IPS-NIHi11 (cell line): ENCODE measurements around the gene CHRNA4.
A peak's percentile ranks its signal among the peaks of the same experiment; 100 is the strongest.
"Not testable (repeated sequence)": the region's sequence is repeated elsewhere in the genome, so short reads cannot be mapped to it uniquely, and the experiment has no call there.

ENCODE experiments used
- DNase-seq: peaks from one replicate; pipeline ENCODE4 v3.0.0; 2012; ENCODE audit warnings: mixed read lengths, low spot score

The CHRNA4 gene

DNA sequence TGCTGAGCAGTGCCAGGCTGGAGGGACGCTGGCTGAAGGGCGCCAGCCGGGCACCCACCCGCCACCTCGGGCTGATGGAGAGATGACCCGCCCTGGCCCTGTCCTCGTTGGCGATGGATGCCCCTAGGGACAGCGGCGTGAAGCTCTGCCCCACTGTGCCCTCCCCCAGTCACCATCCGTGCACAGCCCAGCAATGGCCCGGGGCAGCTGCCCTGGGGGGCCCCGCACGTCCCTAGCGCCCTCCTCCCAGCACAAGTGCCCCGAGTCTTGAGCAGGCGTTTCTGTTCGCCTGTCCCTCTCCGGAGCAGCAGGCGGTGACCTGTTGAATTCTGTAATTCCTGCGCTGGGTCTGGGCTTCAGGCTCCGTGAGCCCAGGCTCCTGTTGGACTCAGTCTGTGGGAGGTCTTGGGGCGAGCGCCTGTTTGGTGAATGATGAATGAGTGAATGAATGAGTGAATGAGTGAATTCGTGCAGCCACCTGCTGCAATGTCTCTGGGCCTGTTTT lies 36.8 kb upstream of the CHRNA4 start:
- DNase-seq, result no peak

DNA sequence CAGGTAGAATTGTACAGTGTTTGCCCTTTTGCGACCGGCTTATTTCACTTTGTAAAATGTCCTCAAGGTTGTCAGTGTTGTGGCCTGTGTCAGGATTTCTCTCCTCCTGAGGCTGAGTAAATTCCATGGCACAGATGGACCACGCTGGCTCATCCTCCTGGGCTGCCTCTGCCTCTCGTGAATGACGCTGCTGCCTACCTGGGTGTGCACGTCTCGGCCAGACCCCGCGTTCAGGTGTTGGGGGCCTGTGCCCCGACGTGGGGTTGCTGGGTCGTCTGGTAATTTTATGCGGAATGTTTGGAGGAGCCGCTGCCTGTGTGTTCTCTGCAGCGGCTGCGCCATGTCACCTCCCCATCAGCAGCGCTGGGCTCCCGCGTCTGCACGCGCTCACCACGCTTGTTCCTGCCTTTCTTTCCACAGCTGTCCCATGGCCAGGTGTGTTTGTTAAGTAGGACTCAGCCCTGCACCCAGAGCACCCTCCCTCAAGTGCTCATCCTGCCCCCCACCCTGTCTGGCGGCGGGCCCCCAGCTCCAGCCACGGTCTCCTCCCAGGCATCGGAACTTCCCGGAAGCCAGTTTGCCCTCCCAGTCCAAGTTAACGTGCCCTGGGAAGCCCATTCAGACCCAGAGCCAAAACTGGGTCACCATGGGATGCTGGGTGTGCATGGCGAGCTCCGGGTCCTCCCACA lies 36.1 kb upstream of the CHRNA4 start:
- no peak for DNase-seq

DNA sequence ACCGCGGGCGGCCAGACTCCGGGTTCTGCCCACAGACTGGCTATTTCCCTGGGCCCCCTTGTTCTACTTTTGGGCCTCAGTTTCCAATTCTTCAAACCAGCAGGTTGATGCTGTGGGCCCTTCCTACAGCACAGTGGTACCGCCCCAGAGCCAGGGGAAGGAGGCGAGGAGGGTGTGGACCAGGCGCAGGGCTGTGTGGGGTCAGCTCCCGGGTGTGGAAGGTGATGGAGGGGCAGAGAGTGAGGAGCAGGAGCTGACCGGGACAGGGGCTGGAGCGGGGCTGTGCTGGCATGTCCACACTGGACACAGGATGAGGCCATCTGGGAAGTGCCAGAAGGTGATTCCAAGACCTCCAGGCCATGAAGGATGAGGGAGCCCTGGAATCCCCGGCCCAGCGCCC lies 35.2 kb upstream of the CHRNA4 start:
- DNase-seq, result no peak

DNA sequence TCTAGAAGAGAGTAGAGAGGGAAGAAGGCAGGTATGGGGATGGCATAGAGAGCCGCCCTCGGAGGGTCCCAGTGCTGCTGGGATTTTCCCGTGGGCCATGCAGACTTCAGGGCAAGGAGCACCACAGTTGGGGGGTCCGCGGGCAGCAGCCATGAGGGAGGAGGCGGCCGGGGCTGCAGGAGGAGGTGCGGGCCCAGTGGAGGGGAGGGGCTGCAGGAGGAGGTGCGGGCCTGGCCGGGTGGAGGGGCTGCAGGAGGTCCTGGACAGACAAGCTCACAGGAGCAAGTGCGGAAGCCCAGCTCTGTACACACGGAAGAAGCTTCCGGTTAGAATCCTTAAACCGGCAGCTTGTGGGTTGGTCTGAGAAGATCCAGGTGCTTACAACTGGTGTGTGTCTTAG lies 34.6 kb upstream of the CHRNA4 start:
- no peak for DNase-seq

DNA sequence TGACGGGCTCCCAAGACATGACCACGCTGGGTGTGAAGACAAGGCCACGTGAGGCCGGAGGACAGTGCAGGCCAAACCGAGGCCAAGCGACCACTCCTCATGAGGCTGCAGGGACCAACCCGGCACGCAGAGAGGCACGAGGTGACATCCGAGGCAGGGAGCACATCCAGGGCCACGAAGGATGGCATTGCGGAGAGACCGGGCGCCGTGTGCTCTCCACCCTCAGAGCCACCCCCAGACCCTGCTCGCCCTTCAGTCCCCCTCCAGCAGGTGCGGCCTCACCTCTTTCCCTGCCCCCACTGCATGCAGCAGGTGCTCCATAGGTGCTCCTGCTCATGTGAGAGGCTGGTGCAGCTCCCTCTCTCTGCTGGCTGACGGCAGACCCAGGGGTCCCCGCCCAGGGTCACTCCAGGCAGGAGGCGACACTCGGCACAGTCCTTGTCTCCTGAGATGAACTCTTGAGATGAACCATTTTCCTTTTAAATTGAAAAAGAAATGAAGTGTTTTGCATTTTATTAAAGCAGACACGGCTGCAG lies 33.8 kb upstream of the CHRNA4 start:
- no peak for DNase-seq

DNA sequence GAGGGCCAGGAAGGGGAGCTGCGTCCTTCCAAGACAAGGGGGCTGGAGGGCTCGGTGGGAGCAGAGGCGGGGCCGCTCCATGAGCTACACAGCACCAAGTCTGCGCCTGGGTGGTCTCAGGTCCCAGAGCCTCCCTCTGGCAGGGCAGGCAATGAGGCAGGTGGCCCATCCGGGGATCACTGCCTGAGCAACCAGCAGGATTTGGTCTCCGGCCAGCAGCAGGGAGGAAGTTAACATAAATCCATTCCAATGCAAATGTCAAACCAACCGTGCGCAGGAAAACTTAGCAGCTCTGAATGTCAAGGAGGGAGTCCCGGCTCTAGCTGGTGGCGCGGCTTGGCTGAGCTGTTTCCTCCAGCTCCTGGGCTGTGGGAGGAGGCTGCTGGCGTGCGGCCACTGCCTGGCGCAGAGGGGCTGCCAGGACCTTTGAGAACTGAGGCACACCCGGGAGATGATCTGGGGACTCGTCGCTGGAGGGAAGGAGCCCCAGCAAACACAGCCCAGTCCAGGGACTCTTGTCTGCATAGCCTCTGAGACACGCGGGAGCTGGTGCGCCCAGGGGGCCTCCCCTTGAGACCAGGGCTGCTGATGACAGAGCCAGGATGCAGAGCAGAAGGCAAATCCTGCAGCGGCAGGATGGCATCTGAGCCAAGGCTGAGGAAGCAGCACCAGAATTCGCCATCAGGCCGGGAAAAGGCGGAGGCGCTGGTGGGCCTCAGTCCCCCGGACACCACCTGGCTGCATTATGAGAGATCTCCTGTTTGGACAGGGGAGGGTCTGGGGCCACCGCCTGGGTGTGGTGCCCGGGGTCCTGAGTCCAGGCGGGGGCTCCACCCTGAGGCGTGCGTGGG lies 33.1 kb upstream of the CHRNA4 start:
- peak; percentile 70 for DNase-seq

DNA sequence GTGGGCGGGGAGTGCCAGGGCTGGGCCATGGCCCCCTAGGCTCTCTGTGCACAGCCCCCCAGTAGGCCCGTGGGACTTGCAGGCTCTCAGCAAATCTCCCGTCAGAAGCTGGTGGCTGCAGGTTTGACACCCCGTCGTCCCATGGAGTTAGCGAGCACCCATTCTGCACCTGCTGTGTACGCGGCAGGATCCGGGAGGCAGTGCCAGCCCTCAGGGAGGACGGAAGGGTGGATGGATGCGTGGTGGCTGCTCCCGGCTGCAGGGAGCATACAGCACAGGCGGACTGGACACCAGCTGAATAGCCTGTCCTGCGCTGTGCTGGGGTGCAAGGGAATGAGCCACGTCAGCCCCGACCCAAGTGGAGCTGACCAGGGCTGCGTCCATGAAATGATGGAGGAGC lies 32.4 kb upstream of the CHRNA4 start:
- DNase-seq, result no peak

DNA sequence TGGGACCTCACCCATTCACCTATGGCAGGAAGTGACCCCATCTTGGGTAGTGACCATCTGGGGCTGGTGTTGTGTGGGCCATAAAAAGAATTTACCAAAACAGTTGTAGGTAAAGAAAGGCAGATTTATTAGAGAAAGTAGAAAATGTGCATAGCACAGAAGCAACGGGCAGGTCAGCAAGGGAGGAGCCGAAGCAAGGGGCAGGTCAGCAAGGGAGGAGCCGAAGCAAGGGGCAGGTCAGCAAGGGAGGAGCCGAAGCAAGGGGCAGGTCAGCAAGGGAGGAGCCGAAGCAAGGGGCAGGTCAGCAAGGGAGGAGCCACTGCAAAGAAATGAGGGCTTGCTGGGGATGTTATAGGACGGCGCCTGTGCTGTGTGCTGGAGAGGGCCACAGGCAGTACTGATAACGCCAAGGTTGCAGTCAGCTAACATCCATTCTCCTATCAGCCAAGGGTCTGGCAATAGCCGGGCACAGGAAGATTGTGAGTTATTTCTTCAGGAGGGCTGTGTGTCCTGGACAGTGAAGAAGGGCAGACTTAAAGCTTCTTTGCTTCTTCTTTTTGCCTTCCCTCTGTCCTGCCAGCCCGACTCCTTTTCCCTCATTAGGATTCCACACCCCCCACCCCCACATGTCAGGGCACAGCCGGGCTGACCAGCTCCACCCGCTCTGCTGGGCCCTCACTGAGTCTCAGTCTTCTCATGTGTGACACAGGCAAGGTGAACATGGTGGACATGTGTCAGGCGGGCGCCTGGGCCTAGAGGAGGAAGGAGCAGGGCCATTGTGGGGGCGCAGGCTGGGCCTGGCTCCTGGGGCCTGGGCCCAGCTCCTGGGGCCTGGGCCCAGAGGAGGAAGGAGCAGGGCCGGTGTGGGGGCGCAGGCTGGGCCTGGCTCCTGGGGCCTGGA lies 31.6 kb upstream of the CHRNA4 start:
- no peak for DNase-seq

DNA sequence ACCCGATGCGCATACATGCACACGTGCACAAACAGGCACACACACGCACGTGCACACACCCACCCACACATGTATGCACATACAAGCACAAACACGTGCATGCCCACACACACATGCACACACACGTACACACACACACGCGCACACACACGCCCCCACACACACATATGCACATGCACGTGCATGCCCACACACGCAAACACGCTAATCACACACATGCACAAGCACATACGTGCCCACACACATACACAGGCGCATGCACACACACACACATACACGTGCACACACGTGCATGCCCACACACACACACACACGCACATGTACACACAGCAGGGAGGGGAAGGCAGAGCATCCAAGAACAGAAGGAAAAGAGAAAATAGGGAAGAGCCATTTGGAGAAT lies 26.8 kb upstream of the CHRNA4 start:
- no peak for DNase-seq

DNA sequence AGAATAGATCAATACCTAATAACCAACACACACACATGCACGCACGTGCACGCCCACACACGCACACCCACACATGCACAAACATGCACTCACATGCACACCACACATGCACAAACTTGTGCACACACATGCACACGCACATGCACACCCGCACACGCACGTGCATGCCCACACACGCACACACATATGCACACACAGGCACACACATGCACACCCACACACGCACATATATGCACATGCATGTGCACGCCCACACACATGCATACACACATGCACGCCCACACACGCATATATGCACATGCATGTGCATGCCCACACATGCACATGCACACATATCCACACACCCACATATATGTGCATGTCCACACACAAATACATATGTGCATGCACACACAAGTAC lies 26.2 kb upstream of the CHRNA4 start:
- no peak for DNase-seq

DNA sequence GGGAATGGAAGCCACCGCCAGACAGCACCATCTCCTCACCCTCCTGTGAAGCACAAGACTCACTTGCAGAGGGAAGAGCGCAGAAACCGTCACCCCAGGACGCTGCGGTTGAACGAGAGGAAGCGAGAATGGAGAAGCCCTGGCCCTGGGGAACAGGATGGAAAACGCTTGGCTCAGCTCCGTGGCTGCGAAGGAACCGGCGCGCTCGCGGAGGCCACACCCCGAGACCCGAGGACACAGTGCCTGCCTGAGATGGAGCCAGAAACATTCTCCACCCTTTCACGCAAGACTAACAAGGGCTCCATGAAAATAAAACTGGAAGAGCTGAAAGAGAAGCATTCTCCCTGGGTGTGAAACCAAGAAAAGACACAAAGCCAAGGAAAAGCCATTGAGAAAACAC lies 25.3 kb upstream of the CHRNA4 start:
- DNase-seq, result no peak

DNA sequence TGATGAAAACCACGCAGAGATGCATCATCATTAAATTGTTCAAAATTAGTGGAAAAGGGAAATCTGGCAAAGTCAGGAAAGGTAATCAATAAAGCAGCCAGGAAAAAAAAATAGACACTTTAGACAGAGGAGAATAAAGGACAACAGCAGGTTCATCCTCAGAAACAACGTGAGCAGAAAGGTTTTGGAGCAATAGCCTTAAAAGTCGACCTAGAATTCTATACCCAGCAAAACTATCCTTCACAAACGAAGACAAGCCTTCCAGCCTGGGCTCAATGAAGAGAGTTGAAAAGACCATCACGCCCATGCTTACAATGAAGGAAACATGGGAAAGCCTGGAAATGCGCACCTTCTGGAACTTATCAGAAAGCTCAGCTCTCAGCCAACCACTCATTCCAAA lies 24.7 kb upstream of the CHRNA4 start:
- DNase-seq, result no peak

DNA sequence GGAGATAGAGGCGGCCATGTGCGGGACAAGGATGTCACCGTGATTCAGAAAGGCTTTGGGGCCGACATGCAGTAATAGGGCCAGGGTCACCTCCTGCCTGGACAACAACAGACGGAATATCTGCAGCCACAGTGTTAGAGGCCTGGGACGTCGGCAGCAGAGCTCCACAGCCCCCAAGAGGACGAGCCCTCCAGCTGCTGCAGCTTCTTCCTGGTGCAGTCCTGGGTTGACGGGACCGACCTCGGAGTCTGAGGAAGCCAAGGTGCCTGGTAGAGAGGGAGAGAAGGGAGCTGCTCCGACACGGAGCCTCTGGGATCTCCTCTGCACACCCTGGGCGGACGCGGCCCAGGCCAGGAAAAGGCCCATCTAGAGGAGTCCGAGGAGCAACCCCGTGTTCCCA lies 23.2 kb upstream of the CHRNA4 start:
- no peak for DNase-seq

DNA sequence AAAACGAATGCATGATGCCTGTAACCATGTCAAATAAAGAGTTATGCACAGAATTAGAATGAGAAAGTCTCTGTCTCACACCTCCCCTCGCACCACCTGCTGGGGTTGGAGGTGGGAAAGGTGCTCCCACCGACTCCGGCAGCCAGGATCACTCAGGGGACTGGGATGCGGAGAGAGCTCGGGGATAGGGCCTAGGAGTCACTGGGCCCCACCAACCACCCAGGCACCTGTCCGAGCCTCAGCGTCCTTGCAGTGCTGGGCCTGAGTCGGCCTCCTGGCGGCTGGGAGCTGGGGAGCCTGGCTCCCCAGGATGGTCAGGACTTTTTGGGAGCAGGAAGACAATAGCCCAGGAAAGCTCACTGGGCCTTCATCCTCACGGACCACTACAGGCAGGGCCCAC lies 22.4 kb upstream of the CHRNA4 start:
- no peak for DNase-seq

DNA sequence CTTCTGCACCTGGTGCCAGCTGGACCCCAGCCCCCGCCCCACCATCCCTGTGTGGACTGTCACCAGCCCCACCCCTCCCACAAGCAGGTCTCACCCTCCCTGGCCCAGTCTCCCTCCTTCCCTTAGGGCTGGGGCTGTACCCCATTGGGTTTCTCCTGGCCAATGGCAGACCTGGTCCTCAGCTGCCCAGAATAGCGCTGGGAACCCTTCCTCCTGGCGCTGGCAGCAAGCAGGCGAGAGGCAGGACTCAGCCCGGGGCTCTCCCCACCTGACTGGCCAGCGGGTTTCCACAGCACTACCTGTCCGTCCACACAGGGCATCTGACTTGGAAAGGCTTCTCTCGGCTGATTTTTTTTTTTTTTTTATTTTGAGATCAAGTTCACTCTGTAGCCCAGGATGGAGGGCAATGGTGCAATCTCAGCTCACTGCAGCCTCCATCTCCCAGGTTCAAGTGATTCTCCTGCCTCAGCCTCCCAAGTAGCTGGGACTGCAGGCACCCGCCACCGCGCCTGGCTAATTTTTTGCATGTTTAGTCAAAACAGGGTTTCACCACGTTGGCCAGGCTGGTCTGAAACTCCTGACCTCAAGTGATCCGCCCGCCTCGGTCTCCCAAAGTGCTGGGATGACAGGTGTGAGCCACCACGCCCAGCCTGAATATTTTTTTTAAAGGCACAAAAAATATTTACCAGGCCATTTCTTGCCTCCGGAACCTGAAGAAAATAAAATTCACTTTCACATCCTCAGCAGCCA lies 21.6 kb upstream of the CHRNA4 start:
- no peak for DNase-seq

DNA sequence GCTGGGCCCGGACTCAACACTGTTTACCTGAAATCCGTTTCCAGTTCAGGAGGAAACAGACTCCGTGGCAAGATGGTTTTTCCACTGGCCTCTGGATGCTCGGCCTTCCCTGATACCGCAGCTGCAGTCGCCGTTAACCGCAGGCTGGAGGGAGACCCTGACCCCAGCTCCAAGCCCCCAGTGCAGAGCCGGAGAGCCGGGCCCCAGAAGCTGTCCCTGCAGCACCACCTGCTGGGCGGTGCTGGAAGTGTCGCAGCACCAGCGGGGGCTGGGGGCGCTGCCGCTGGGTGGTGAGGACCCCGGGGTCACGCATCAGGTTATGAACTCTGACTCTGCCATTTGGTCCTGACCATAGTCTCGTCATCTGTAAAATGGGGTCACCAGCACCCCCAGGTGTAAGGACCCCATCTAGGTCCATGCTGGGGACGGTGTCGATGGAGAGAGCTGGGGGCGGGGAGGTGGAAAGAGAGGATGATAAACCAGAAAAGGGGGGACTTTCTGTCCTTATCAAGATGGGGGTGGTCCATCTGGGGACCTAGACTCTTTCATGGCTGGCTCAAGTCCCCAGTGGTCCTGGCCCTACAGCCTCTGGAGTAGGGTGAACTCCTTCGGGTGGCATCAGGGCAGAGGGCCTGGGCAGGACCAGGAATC lies 20.8 kb upstream of the CHRNA4 start:
- peak; percentile 95 for DNase-seq

DNA sequence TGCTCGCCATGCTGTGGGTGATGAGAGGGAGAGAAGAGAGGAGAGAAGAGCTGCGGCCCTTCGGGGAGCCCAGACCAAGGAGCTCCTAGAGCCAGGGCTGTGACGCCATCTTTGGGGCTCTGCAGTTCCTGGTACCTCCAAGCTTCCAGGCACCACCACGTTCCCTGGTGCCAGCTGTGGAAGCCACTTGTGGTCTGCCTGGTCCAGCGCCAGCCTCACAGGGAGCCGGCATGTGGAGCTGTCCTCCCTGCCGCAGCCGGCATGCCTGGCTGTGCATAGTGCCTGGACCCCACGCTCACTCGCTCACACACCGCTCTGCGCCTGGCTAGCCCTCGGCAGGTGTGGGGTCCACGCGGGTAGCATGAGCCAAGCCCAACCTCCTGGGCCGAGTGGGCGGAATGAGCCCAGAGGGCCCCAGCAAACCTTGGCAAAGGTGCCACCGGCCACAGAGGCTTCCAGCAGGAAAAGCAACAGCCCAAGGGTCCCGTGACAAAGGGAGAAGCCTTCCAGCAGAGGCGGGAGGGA lies 19.3 kb upstream of the CHRNA4 start:
- DNase-seq, result no peak

DNA sequence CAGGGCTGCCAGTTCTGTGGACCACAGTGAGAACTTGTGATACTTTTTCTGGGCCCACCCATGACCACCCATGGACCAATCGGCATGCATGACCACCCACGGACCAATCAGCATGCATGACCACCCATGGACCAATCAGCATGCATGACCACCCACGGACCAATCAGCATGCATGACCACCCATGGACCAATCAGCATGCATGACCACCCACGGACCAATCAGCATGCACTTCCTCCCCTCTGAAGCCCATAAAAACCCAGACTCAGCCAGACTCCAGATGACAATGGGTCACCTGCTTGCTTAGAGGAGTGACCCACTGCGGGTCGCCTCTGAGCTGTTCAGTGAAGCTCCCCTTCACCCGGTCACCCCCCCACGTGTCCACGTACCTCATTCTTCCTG lies 18.7 kb upstream of the CHRNA4 start:
- not testable (repeated sequence) for DNase-seq

DNA sequence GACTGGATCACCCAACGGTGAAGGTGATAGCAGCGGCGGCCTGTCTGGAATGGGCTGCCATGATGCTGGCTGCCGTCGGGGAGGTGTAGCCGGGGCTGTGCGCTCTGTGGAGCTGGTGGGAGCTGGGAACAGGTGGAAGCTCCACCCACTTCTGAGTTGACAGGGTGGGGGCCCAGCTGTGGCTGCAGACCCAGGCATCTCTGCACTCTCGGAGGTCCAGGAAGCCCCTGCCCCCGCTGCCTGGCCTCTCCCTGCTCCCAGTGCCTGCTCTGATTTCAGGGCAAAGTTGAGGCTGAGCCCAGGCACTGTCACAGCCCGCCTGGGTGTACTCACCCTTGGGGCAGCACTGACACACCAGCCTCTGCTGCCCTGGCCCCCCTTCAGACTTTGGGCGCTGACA lies 18.1 kb upstream of the CHRNA4 start:
- DNase-seq, result no peak

DNA sequence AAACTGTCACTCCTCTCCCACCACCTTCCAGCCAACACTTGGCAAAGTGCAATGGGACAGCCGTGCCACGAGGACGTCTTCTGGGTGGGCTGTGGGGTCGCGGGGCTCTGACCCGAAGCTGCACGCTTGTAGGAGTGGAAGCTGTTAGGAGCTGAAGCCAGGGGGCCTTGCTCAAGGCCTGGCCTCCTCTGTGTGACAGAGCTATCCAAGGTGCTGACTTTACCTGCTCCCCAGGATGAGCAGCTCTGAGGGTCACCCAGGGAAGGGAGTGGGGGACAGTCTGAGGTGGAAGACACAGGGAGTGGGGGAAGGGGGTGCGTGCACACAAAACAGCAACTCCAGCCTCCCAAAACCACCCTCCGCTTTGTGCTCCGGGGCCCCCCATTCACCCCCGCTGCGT lies 17.5 kb upstream of the CHRNA4 start:
- DNase-seq, result peak; percentile 84

DNA sequence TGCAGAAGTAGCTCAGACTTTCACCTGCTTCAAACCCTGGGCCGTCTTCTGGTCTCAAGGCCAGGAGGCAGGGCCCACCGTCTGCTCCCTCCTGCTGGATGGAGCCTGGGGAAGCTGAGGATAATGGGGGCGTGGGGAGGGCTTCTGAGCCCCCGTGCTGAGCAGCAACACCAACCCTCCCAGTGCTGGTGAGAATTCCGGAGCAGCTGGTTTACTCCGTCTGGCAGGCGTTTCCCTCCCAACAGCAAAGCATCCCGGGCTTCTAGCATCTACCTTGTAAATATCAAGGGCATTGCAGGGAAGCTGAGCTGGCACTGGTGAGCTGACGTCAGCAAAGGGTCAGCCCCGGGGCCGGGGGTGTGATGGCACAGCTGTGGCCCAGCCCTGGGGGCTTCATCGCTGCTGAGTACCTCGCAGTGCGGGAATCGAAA lies 16.8 kb upstream of the CHRNA4 start:
- no peak for DNase-seq
